Upper lobe of left lung (tissue), 4 donors: ENCODE measurements around the gene LARGE1.
A peak's percentile ranks its signal among the peaks of the same experiment; 100 is the strongest.

ENCODE experiments used
- CTCF ChIP-seq, 6 experiments: fragments of 450-650 bp in 4 of 6; fragments of 200-600 bp in 2 of 6; sonication (generic) in 2 of 6; IDR thresholded peaks; one replicate each; pipeline ENCODE4 v1.5.1; 2016 to 2019; ENCODE audit warnings: antibody characterized with exemption in 6 of 6
- POLR2A ChIP-seq, 4 donors: fragments of 450-650 bp; IDR thresholded peaks; one replicate each; pipeline ENCODE4 v1.5.1; 2016 to 2017; ENCODE audit warnings: antibody characterized with exemption in 4 of 4, mild to moderate bottlenecking in 2 of 4
- POLR2AphosphoS5 ChIP-seq, 2 donors: sonication (generic); formaldehyde crosslinking; IDR thresholded peaks; one replicate each; pipeline ENCODE4 v1.5.1; 2017; ENCODE audit warnings: antibody characterized with exemption in 2 of 2

GRCh38 chr22:33519071-33519973 lies 401.0 kb downstream of the LARGE1 start:
- TF ChIP-seq CTCF (IDR thresholded peaks at IDR 0.05) (peak in 5 of 6 experiments; percentile 38 to 57 (median 54)), POLR2AphosphoS5 (IDR thresholded peaks at IDR 0.05) (no peak), POLR2A (IDR thresholded peaks at IDR 0.05) (no peak)
